Jurkat, Clone E6-1 (cell line): ENCODE measurements around the gene SPAAR.
"Not testable (repeated sequence)": the region's sequence is repeated elsewhere in the genome, so short reads cannot be mapped to it uniquely, and the experiment has no call there.

Experiments used
- DNase-seq: peaks from one replicate; pipeline ENCODE4 v3.0.0-alpha.2; 2011; ENCODE audit warnings: low read depth, low spot score
- H3K4me3 ChIP-seq: 2 replicates; pipeline ENCODE4 v1.5.1; 2011; ENCODE audit warnings: mild to moderate bottlenecking, low read length, control low read depth, moderate library complexity

SPAAR gene

DNA sequence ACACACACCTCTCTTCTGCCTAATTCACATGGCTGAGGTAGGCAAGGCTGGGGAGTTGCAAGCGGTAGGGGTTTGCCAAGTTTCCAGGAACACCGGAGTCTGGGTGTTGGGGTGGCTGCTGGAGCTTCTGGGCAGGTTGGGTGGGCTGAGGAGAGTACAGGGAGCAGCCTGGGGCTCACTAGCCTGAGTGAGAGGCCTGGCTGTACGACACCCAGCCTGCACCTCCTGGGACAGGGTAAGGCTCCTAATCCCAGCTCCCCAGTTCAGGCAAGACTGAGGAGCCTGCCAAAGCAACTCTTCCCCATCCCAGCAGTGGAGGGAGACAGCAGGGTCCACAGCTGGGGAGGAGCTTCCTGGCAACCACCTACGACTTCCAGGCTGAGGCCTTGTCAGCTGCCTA is 8.0 kb downstream of the SPAAR start:
- no peak for DNase-seq
- no peak overlapping the region for H3K4me3 ChIP-seq

DNA sequence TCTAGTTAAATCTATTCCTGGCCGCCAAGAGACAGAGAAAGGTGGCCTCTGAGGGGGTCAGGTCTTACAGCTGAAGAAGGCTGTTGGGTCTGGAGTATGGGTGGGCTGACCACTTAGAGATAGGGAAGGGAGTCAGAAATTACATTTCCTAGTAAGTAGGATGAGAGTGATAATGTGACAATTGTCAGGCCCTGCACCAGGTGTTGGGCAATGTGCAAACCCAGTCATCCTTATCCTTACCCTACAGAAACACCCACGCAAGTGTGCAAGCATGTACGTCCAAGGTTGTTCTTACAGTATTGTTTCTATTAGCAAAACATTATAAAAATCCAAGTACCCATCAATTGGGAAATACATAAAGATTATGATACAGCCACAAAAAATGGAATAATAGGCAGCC is 9.5 kb downstream of the SPAAR start:
- no peak for DNase-seq
- H3K4me3 ChIP-seq = no peak overlapping the region

DNA sequence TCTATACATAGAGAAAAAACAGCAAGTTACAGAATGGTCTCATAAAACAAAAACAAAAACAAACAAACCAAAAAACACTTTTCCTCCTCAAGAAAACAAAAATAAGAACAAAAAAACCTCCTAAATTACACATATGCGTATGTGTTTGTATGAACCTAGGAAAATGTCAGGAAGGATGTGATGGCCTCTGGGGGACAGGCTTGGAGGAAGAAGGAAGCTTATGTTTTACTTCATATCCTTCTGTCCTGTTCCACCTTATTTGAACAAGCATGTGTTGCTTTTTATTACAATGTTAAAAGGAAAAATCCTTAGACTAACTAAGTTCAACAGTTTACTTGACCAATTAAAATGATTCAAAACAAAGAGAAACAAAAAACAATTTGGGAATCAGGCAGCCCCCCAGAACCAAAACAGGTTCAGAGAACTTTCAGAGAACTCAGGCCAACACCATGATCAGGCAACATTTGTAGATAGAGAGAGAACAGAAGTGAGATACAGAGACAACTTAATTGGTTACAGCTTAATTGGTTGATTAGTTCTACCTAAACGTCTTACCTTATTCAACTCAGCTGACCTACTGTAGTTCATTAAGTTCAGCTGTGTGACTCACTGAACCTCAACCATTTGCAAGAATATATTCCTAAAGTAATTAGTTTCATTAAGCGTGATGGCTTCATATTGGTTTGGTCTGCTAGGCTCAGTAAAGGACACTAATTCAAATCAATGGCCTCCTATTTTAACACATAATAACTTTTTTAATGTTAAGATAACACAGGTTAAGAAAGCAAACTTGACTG is 10.1 kb downstream of the SPAAR start:
- no peak for DNase-seq

DNA sequence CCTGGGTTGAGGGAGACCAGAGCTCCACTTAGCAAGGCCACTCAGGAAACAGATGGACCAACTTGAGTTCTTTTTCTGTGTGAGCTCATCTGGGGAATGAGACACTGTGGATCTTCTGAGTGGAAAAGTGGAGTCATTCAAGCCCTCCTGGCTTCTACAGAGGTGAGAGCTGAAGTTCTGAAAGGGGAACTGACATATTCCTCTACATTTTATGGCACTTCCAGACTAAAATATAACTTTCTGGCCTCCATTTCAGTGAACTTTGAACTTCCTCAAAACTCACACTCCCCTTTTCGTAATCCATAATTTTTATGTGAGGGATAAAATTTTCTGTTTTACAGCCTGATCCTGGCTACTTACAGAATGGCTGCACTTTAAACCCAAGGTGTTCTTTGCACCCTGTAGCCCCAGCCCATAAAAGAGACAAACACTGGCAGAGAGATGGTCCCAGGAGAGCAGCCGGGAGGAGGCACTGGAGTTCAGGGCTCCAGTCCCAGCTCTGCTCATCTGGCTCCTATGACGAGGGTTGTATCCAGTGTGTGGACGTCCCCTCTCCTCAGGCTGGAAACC is 10.8 kb downstream of the SPAAR start:
- no peak overlapping the region for H3K4me3 ChIP-seq

More for the DNA sequence above, 10.1 kb downstream of the SPAAR start:
- H3K4me3 ChIP-seq = no peak overlapping the region

GRCh38 chr9:35923598-35923926 is 14.3 kb downstream of the SPAAR start:
- no peak for DNase-seq
- H3K4me3 ChIP-seq = no peak overlapping the region

More for the DNA sequence above, 10.8 kb downstream of the SPAAR start:
- DNase-seq = no peak

- DNase-seq = no peak
- no peak overlapping the region for H3K4me3 ChIP-seq
These were observed 14.9 kb downstream of the SPAAR start for GRCh38 chr9:35923927-35924763.

- no peak for DNase-seq
- H3K4me3 ChIP-seq = no peak overlapping the region
These were observed 19.5 kb downstream of the SPAAR start for GRCh38 chr9:35928591-35929452.

GRCh38 chr9:35929453-35929718 is 20.1 kb downstream of the SPAAR start:
- no peak overlapping the region for H3K4me3 ChIP-seq
- no peak for DNase-seq

DNA sequence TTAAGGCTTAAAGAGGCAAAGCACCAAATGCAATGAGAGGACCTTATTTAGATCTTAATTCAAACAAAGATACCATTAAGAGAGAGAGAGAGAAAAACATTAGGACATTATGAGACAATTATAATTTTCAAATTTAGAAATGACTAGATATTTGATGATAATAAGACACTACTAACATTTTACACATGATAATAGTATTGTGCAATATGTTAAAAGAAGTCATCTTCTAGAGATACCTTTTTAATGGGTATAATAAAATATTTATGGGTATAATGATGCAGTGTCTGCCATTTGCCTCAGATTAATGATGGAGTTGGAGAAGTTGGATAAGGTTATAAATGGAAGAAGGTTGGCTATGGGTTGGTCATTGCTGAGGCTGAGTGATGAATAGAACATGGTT is 21.2 kb downstream of the SPAAR start:
- no peak for DNase-seq
- no peak overlapping the region for H3K4me3 ChIP-seq

DNA sequence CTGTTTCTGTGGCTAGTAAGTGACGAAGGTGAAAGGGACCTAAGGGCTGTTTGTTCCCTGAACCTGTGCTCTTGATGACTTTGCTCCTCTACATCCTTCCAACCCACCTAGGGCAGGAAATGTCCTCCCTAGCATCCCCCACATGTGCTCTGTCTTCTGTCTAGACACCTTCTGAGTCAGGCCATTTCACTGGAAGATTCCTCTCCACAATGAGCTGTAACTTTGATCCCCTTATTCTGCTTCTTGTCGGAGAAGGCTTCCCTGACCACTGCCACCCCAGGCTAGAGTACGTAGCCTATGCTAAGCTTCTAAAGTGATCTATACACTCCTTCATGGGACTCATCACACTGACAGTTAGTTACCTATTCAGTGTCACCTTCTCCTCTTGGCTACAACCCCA is 21.7 kb downstream of the SPAAR start:
- DNase-seq = no peak
- no peak overlapping the region for H3K4me3 ChIP-seq

DNA sequence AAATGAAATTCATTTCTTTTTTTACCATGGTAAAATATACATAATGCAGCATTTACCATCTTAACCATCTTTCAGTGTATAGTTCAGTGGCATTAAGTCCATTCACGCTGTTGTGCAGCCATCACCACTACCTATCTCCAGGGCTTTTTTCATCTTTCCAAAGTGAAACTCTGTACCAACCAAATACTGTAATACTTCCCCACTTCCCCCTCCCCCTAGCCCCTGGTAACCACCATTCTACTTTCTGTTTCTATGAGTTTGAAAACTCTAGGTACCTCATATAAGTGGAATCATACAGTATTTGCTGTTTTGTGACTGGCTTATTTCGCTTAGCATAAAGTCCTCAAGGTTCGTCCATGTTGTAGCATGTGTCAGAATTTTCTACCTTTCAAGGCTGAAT is 23.4 kb downstream of the SPAAR start:
- DNase-seq = no peak

DNA sequence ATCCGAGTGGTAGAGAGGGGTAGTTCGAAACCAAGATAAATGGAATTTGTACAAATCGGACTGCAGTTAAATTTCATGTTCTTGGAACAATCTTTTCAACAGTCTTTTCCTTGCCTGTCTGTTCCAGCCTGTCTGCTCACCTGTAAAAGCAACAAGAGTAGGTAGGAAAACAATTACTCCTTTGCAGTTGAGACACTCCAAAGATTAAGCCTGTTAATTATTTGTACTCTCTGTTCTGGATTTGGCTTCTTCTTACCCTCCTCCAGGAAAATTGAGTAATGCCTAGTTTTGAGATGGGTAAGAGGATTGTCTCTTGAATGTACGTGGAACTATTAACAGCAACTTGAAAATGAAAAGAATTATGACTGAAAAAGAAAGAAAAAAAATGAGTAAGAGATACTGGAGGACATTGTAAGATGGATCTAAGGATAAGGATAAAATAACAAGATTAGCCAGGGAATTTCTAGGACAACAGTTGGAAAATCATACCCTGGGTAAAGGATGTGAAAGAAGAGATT is 24.3 kb downstream of the SPAAR start:
- no peak for DNase-seq
- H3K4me3 ChIP-seq = no peak overlapping the region

More for the DNA sequence above, 23.4 kb downstream of the SPAAR start:
- H3K4me3 ChIP-seq = no peak overlapping the region

DNA sequence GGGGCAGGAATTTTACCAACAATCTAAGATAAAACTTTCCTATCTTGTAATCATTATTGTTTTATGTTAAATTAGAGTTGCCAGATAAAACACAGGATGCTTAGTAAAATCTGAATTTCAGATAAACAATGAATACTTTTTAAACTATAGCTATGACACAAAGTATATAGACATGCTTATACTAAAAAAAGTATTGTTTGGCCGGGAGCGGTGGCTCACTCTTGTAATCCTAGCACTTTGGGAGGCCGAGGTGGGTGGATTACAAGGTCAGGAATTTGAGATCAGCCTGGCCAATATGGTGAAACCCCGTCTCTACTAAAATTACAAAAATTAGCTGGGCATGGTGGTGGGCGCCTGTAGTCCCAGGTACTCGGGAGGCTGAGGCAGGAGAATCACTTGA is 24.8 kb downstream of the SPAAR start:
- not testable (repeated sequence) for H3K4me3 ChIP-seq, DNase-seq

DNA sequence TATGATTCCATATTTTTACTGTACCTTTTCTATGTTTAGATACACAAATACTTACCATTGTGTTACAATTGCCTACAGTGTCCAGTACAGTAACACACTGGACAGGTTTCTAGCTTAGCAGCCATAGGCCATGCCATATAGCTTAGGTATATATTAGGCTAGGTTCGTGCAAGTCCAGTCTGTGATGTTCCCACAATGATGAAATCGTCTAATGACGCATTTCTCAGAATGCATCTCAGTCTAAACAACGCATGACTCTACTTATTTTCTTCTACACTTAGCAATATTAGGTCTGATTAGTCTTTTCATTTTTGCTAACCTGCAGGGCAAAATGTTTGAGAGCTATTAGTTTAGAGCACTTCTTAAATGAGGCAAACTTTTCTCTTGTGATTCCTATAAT is 26.0 kb downstream of the SPAAR start:
- no peak for DNase-seq
- H3K4me3 ChIP-seq = no peak overlapping the region

GRCh38 chr9:35935755-35936509 is 26.6 kb downstream of the SPAAR start:
- no peak overlapping the region for H3K4me3 ChIP-seq
- no peak for DNase-seq

DNA sequence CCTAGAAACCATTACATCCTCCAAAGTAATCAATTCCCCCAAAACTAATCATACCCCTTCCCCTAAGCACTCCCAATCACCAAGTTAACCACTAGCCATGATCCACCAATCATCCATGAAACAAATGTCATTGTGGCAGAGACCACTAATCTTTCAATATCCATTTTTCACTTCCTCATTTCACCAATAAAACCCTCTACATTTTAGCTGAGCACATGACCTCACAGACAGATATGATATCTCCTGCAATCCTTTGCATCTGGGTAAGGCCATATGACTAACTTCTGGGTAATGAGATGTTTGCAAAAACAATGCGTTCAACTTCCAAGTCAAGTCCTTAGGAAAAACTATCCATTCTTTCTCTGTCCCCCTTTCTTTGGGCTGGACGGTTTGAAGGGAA is 27.9 kb downstream of the SPAAR start:
- no peak overlapping the region for H3K4me3 ChIP-seq
- DNase-seq = no peak

DNA sequence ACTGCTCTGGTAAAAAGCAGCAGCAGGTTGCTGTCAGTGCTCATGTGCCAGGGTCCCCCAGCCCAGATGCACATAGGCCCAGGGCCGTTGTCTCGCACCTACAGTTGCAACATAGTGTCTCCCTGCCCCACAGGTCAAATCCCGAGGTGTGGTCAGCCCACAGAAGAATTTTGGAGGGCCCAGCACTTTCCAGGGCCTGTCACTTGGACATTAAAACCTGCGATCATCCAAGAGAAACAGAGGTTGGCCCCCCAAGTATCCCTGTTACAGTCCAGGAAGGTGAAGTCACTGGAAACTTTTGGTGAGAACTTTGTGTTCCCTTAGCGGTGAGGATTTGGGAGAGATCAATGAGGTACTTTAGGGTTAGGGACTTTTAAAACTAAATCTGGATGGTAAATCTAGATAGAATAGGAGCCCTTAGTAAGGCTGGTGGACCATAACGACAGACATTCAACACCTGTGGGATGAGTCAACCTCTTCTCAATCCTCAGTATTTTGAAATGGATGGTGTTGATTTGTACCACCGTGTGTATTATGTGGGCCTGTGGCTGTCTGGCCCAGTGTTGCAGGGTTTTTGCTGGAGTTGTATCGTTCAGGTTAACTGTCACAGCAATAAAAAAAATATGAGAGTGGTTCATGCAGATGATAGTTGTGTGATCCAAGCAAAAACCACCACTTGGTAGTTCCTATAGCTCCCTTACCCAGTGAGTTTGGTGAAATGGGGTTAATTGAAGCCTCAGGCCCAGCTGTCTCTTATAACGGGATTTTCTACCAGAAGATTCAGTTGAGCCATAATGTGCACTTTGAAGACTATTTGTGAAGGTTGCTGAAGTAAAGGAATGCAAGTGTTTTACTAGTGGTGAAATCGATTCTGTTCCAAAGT is 29.4 kb downstream of the SPAAR start:
- no peak overlapping the region for H3K4me3 ChIP-seq
- DNase-seq = peak; percentile 62
